Upper lobe of left lung (tissue), 4 donors: Measurements from ENCODE around the gene C6orf47.

Experiments used
- CTCF ChIP-seq, 6 experiments: fragments of 450-650 bp in 4 of 6; fragments of 200-600 bp in 2 of 6; sonication (generic) in 2 of 6; IDR thresholded peaks; one replicate each; pipeline ENCODE4 v1.5.1; 2016 to 2019; ENCODE audit warnings: antibody characterized with exemption in 6 of 6
- EP300 ChIP-seq, 4 donors: sonication (generic); formaldehyde crosslinking; IDR thresholded peaks; one replicate each; pipeline ENCODE4 v1.5.1; 2017; ENCODE audit warnings: antibody characterized with exemption in 4 of 4, control low read depth in 2 of 4
- POLR2A ChIP-seq, 4 donors: fragments of 450-650 bp; IDR thresholded peaks; one replicate each; pipeline ENCODE4 v1.5.1; 2016 to 2017; ENCODE audit warnings: antibody characterized with exemption in 4 of 4, mild to moderate bottlenecking in 2 of 4
- POLR2AphosphoS5 ChIP-seq, 2 donors: sonication (generic); formaldehyde crosslinking; IDR thresholded peaks; one replicate each; pipeline ENCODE4 v1.5.1; 2017; ENCODE audit warnings: antibody characterized with exemption in 2 of 2

- TF ChIP-seq POLR2A (IDR thresholded peaks at IDR 0.05) (no peak), POLR2AphosphoS5 (IDR thresholded peaks at IDR 0.05) (no peak), CTCF (IDR thresholded peaks at IDR 0.05) (no peak), EP300 (IDR thresholded peaks at IDR 0.05) (no peak)
Observed at GRCh38 chr6:31614075-31614619, 46.4 kb downstream of the C6orf47 start.
